Measurements from ENCODE around the gene ELF5.
A peak's percentile ranks its signal among the peaks of the same experiment; 100 is the strongest.

Gene ELF5

GRCh38 chr11:34501949-34502348, 11.6 kb downstream of the ELF5 start:
- H3K14ac ChIP-seq (ENCODE audit: low read length in 2 of 2), result no peak overlapping the region
- no peak overlapping the region for H4K91ac ChIP-seq (ENCODE audit: low read length)
- no peak overlapping the region for H2BK5ac ChIP-seq (ENCODE audit: low read depth, low read length, poor library complexity, severe bottlenecking)
- H3K4me1 ChIP-seq (ENCODE audit: control insufficient read depth, insufficient read depth, low read depth, low read length), result peaks cover 8% of the 10 kb centered on the region
- no peak overlapping the region for H2BK120ac ChIP-seq (ENCODE audit: low read depth, low read length)
- H3K27me3 ChIP-seq (ENCODE audit: control insufficient read depth in 1 of 2, insufficient read depth in 1 of 2, low read length in 2 of 2), result no peaks in the 10 kb centered on the region
- peak overlapping the region; percentile 27 for H3K4me2 ChIP-seq (ENCODE audit: low read length, poor library complexity, severe bottlenecking)
- H3K9me3 ChIP-seq (ENCODE audit: control insufficient read depth, low read length), result no peaks in the 10 kb centered on the region
- H2BK15ac ChIP-seq (ENCODE audit: low read depth, poor library complexity, severe bottlenecking), result no peak overlapping the region
- H3K18ac ChIP-seq (ENCODE audit: low read depth in 1 of 2, low read length in 2 of 2), result no peak overlapping the region
- H2AK5ac ChIP-seq (ENCODE audit: low read length, severe bottlenecking), result no peak overlapping the region
- H3K9ac ChIP-seq (ENCODE audit: low read length), result peak overlapping the region; percentile 18
- no peak overlapping the region for H3K23ac ChIP-seq (ENCODE audit: low read length in 2 of 2)
- peak overlapping the region; percentile 68 for H3K27ac ChIP-seq (ENCODE audit: low read length, poor library complexity, severe bottlenecking)
- no peak for DNase-seq
- 79% methylated on average over 2 of the region's 2 CpGs for WGBS
- H2BK12ac ChIP-seq (ENCODE audit: low read length in 2 of 2), result no peak overlapping the region
- no peak overlapping the region for H3K4me3 ChIP-seq (ENCODE audit: insufficient read depth in 1 of 2, low read depth in 1 of 2, low read length in 2 of 2)
- no peak overlapping the region for H4K8ac ChIP-seq (ENCODE audit: low read length)
- H3K36me3 ChIP-seq (ENCODE audit: control insufficient read depth in 1 of 2, insufficient read depth in 2 of 2, low read depth in 1 of 2, low read length in 2 of 2), result no peaks in the 10 kb centered on the region
- no peaks in the 10 kb centered on the region for H3K79me1 ChIP-seq (replicated peaks; ENCODE audit: low read length, poor library complexity, severe bottlenecking)
- no peak overlapping the region for H3K4ac ChIP-seq (ENCODE audit: low read depth in 1 of 2, low read length in 2 of 2)
- no peak overlapping the region for H2AFZ ChIP-seq (ENCODE audit: low read depth, low read length)

GRCh38 chr11:34501500-34501899, 12.1 kb downstream of the ELF5 start:
- Histone ChIP-seq H4K8ac (ENCODE audit: low read length) (no peak overlapping the region), H3K4me1 (ENCODE audit: control insufficient read depth, insufficient read depth, low read depth, low read length) (peaks cover 8% of the 10 kb centered on the region), H3K14ac (ENCODE audit: low read length in 2 of 2) (no peak overlapping the region), H3K27me3 (ENCODE audit: control insufficient read depth in 1 of 2, insufficient read depth in 1 of 2, low read length in 2 of 2) (peaks cover 0 to 1% of the 10 kb centered on the region in 2 experiments), H2BK120ac (ENCODE audit: low read depth, low read length) (no peak overlapping the region), H2AK5ac (ENCODE audit: low read length, severe bottlenecking) (no peak overlapping the region), H4K91ac (ENCODE audit: low read length) (no peak overlapping the region), H3K4ac (ENCODE audit: low read depth in 1 of 2, low read length in 2 of 2) (no peak overlapping the region), H3K4me3 (ENCODE audit: insufficient read depth in 1 of 2, low read depth in 1 of 2, low read length in 2 of 2) (no peak overlapping the region), H2BK5ac (ENCODE audit: low read depth, low read length, poor library complexity, severe bottlenecking) (no peak overlapping the region), H3K18ac (ENCODE audit: low read depth in 1 of 2, low read length in 2 of 2) (no peak overlapping the region), H3K9me3 (ENCODE audit: control insufficient read depth, low read length) (no peaks in the 10 kb centered on the region), H3K36me3 (ENCODE audit: control insufficient read depth in 1 of 2, insufficient read depth in 2 of 2, low read depth in 1 of 2, low read length in 2 of 2) (no peaks in the 10 kb centered on the region), H3K4me2 (ENCODE audit: low read length, poor library complexity, severe bottlenecking) (no peak overlapping the region), H3K23ac (ENCODE audit: low read length in 2 of 2) (no peak overlapping the region), H3K27ac (ENCODE audit: low read length, poor library complexity, severe bottlenecking) (peak overlapping the region; percentile 68), H3K9ac (ENCODE audit: low read length) (peak overlapping the region; percentile 18), H2BK12ac (ENCODE audit: low read length in 2 of 2) (no peak overlapping the region), H3K79me1 (replicated peaks; ENCODE audit: low read length, poor library complexity, severe bottlenecking) (no peaks in the 10 kb centered on the region), H2AFZ (ENCODE audit: low read depth, low read length) (no peak overlapping the region), H2BK15ac (ENCODE audit: low read depth, poor library complexity, severe bottlenecking) (no peak overlapping the region)
- 77% methylated on average over 4 of the region's 4 CpGs for WGBS
- peak; percentile 34 for DNase-seq

DNA sequence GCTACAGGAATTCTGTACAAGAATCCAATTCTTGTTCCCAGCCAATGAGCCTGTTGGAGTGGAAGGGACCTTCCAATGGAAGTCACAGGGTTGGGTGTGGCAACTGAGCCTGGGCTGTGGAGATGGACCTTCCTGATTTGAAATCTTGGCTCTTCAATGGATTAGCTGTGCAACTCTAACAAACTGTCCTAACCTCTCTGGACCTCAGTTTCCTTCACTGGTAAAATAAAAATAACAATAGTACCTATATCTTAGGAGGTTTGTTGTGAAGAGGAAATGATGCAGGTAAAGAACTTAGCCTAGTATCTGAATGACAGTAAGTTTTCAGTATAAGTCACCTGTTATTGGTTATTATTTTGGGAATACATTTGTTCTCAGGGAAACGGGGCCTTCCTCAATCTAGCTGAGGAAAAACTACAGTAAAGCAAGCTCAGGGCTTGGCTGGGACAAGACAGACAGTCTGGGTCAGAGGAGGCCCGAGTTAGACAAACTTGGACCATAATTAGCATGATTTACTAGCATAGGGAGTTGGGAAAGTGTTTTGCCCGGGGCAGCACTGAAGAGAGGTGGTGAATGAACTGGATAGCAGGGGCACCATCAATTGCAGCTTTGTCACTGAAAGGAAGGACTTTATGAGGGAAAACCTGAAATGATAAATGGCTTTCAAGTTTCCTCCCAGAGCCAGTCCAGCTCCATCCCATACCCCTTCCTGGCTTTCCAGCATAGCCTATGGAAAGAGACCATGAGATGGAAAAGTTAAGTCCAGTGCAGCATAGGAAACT, 13.7 kb downstream of the ELF5 start:
- Histone ChIP-seq H3K4me1 (ENCODE audit: control insufficient read depth, insufficient read depth, low read depth, low read length) (peaks cover 9% of the 10 kb centered on the region), H3K9ac (ENCODE audit: low read length) (no peak overlapping the region), H3K36me3 (ENCODE audit: control insufficient read depth in 1 of 2, insufficient read depth in 2 of 2, low read depth in 1 of 2, low read length in 2 of 2) (no peaks in the 10 kb centered on the region), H2BK15ac (ENCODE audit: low read depth, poor library complexity, severe bottlenecking) (no peak overlapping the region), H3K27ac (ENCODE audit: low read length, poor library complexity, severe bottlenecking) (no peak overlapping the region), H4K91ac (ENCODE audit: low read length) (no peak overlapping the region), H4K8ac (ENCODE audit: low read length) (no peak overlapping the region), H3K79me1 (replicated peaks; ENCODE audit: low read length, poor library complexity, severe bottlenecking) (no peaks in the 10 kb centered on the region), H2AFZ (ENCODE audit: low read depth, low read length) (no peak overlapping the region), H2AK5ac (ENCODE audit: low read length, severe bottlenecking) (no peak overlapping the region), H3K9me3 (ENCODE audit: control insufficient read depth, low read length) (no peaks in the 10 kb centered on the region), H3K18ac (ENCODE audit: low read depth in 1 of 2, low read length in 2 of 2) (no peak overlapping the region), H3K14ac (ENCODE audit: low read length in 2 of 2) (no peak overlapping the region), H3K4me3 (ENCODE audit: insufficient read depth in 1 of 2, low read depth in 1 of 2, low read length in 2 of 2) (no peak overlapping the region), H3K4ac (ENCODE audit: low read depth in 1 of 2, low read length in 2 of 2) (no peak overlapping the region), H3K27me3 (ENCODE audit: control insufficient read depth in 1 of 2, insufficient read depth in 1 of 2, low read length in 2 of 2) (peaks cover 3 to 7% of the 10 kb centered on the region in 2 experiments), H2BK12ac (ENCODE audit: low read length in 2 of 2) (no peak overlapping the region), H2BK120ac (ENCODE audit: low read depth, low read length) (no peak overlapping the region), H3K23ac (ENCODE audit: low read length in 2 of 2) (no peak overlapping the region), H3K4me2 (ENCODE audit: low read length, poor library complexity, severe bottlenecking) (no peak overlapping the region), H2BK5ac (ENCODE audit: low read depth, low read length, poor library complexity, severe bottlenecking) (no peak overlapping the region)
- WGBS, result 54% methylated on average over 3 of the region's 3 CpGs
- DNase-seq, result no peak

- H3K4me3 ChIP-seq (ENCODE audit: insufficient read depth in 1 of 2, low read depth in 1 of 2, low read length in 2 of 2), result no peak overlapping the region
- 81% methylated on average over 26 of the region's 26 CpGs for WGBS
- H3K9me3 ChIP-seq (ENCODE audit: control insufficient read depth, low read length), result no peaks in the 10 kb centered on the region
- H2AFZ ChIP-seq (ENCODE audit: low read depth, low read length), result no peak overlapping the region
- no peaks in the 10 kb centered on the region for H3K36me3 ChIP-seq (ENCODE audit: control insufficient read depth in 1 of 2, insufficient read depth in 2 of 2, low read depth in 1 of 2, low read length in 2 of 2)
- no peak overlapping the region for H2BK12ac ChIP-seq (ENCODE audit: low read length in 2 of 2)
- no peak overlapping the region for H3K9ac ChIP-seq (ENCODE audit: low read length)
- no peak overlapping the region for H2BK120ac ChIP-seq (ENCODE audit: low read depth, low read length)
- H2BK5ac ChIP-seq (ENCODE audit: low read depth, low read length, poor library complexity, severe bottlenecking), result no peak overlapping the region
- H3K4ac ChIP-seq (ENCODE audit: low read depth in 1 of 2, low read length in 2 of 2), result no peak overlapping the region
- DNase-seq, result no peak
- H3K4me1 ChIP-seq (ENCODE audit: control insufficient read depth, insufficient read depth, low read depth, low read length), result peaks cover 1% of the 10 kb centered on the region
- no peak overlapping the region for H3K23ac ChIP-seq (ENCODE audit: low read length in 2 of 2)
- no peak overlapping the region for H3K18ac ChIP-seq (ENCODE audit: low read depth in 1 of 2, low read length in 2 of 2)
- H4K91ac ChIP-seq (ENCODE audit: low read length), result no peak overlapping the region
- H3K14ac ChIP-seq (ENCODE audit: low read length in 2 of 2), result no peak overlapping the region
- H3K79me1 ChIP-seq (replicated peaks; ENCODE audit: low read length, poor library complexity, severe bottlenecking), result no peaks in the 10 kb centered on the region
- H3K27me3 ChIP-seq (ENCODE audit: control insufficient read depth in 1 of 2, insufficient read depth in 1 of 2, low read length in 2 of 2), result peaks cover 11 to 14% of the 10 kb centered on the region in 2 experiments
- H2BK15ac ChIP-seq (ENCODE audit: low read depth, poor library complexity, severe bottlenecking), result no peak overlapping the region
- no peak overlapping the region for H3K4me2 ChIP-seq (ENCODE audit: low read length, poor library complexity, severe bottlenecking)
- H4K8ac ChIP-seq (ENCODE audit: low read length), result no peak overlapping the region
- H3K27ac ChIP-seq (ENCODE audit: low read length, poor library complexity, severe bottlenecking), result no peak overlapping the region
- H2AK5ac ChIP-seq (ENCODE audit: low read length, severe bottlenecking), result no peak overlapping the region
These were observed 17.7 kb downstream of the ELF5 start for GRCh38 chr11:34495724-34496377.

All from mesenchymal stem cell (in vitro differentiated cells and primary cell).